ENCODE measurements around the gene NCOA7. TPM values are rescaled to one million over a fixed set of nuclear protein-coding genes. Genes with fewer than 3 reads are reported as not detected.
A peak's percentile ranks its signal among the peaks of the same experiment; 100 is the strongest.
"Not testable (repeated sequence)": the region's sequence is repeated elsewhere in the genome, so short reads cannot be mapped to it uniquely, and the experiment has no call there.

Gene NCOA7
- total RNA-seq, 1 donor = 41.7 TPM

- no peak overlapping the region for H3K4me3 ChIP-seq (ENCODE audit: low read depth, low read length)
- TF ChIP-seq, protein P1, sequence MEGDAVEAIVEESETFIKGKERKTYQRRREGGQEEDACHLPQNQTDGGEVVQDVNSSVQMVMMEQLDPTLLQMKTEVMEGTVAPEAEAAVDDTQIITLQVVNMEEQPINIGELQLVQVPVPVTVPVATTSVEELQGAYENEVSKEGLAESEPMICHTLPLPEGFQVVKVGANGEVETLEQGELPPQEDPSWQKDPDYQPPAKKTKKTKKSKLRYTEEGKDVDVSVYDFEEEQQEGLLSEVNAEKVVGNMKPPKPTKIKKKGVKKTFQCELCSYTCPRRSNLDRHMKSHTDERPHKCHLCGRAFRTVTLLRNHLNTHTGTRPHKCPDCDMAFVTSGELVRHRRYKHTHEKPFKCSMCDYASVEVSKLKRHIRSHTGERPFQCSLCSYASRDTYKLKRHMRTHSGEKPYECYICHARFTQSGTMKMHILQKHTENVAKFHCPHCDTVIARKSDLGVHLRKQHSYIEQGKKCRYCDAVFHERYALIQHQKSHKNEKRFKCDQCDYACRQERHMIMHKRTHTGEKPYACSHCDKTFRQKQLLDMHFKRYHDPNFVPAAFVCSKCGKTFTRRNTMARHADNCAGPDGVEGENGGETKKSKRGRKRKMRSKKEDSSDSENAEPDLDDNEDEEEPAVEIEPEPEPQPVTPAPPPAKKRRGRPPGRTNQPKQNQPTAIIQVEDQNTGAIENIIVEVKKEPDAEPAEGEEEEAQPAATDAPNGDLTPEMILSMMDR (IDR thresholded peaks at IDR 0.05; ENCODE audit: insufficient read depth, low read length) = no peak
- DNase-seq (ENCODE audit: low read depth) = no peak
Measured at GRCh38 chr6:125931733-125932450, 141.1 kb downstream of the NCOA7 start.

DNA sequence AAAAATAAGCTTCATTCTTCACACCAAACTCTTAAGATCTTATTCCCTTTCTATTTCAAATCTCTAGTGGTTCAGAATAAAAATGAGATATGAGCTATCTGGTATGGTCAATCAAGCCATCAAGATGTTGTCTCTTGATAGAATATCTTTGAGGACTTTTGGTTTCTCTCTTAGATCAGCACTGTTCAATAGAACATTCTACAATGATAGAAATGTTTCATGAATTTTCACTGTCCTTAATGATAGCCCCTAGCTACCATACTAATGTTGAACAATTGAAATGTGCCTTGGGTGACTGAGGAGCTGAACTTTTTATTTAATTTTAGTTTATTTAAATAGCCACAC, 141.7 kb downstream of the NCOA7 start:
- no peak overlapping the region for H3K4me3 ChIP-seq (ENCODE audit: low read depth, low read length)
- DNase-seq (ENCODE audit: low read depth) = no peak
- TF ChIP-seq, protein P1 (IDR thresholded peaks at IDR 0.05; ENCODE audit: insufficient read depth, low read length) = no peak

- H3K4me3 ChIP-seq (ENCODE audit: low read depth, low read length); DNase-seq (ENCODE audit: low read depth): not testable (repeated sequence)
Measured at GRCh38 chr6:125935520-125935919, 144.8 kb downstream of the NCOA7 start.

DNA sequence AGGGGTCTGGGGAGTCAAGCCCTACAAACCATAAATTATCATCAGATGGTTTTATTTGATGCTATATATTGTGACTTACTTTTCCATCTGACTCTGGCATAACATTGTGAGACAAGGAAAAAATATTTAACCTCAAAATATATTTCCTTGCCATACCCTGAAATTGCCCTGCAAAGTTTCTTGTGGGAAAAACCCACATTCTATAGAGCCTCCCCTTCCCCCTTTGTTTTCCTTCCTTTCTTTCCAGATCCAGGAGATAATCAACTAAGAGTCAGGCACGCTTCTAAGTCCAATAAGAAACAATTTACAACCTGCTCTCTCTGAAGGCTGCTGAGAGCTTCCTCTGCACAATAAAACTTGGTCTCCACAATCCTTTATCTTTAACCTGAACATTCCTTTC, 148.3 kb downstream of the NCOA7 start:
- DNase-seq (ENCODE audit: low read depth) = no peak
- H3K4me3 ChIP-seq (ENCODE audit: low read depth, low read length) = no peak overlapping the region
- TF ChIP-seq, protein P1 (IDR thresholded peaks at IDR 0.05; ENCODE audit: insufficient read depth, low read length) = no peak

DNA sequence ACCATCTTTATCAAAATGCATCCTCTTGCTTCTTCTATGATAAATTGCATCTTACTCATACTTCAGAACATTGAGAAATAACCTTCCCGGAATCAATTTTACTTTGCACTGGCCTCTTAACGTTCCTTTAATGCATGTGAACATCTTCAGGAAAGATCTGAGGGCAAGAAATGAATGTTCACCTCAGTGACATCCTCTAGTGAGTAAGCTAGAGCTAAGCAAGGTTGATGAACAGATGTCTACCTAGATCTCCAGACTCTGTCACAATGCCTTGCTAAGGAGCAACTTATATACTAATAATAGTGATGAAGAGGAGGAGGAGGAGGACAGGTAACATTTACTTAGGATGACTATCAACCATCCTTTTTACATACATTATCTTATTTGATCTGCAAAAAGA, 149.0 kb downstream of the NCOA7 start:
- TF ChIP-seq, protein P1 (IDR thresholded peaks at IDR 0.05; ENCODE audit: insufficient read depth, low read length) = no peak
- no peak for DNase-seq (ENCODE audit: low read depth)
- no peak overlapping the region for H3K4me3 ChIP-seq (ENCODE audit: low read depth, low read length)

- no peak overlapping the region for H3K4me3 ChIP-seq (ENCODE audit: low read depth, low read length)
- TF ChIP-seq, protein P1 (IDR thresholded peaks at IDR 0.05; ENCODE audit: insufficient read depth, low read length) = no peak
- DNase-seq (ENCODE audit: low read depth) = peak; percentile 72
Measured at GRCh38 chr6:125940247-125941041, 149.7 kb downstream of the NCOA7 start.

GRCh38 chr6:125942672-125943527, 152.1 kb downstream of the NCOA7 start:
- TF ChIP-seq, protein P1 (IDR thresholded peaks at IDR 0.05; ENCODE audit: insufficient read depth, low read length) = no peak
- no peak overlapping the region for H3K4me3 ChIP-seq (ENCODE audit: low read depth, low read length)
- no peak for DNase-seq (ENCODE audit: low read depth)

All from fibroblast of the aortic adventitia (primary cell).